GM19395 (cell line): ENCODE measurements around the gene RBBP8NL.
"Not testable (repeated sequence)": the region's sequence is repeated elsewhere in the genome, so short reads cannot be mapped to it uniquely, and the experiment has no call there.

Source experiments
- ATAC-seq: cut with Tn5 transposase; IDR thresholded peaks from one replicate; pipeline ENCODE4 v1.9.1; 2021; ENCODE audit warnings: mild to moderate bottlenecking, moderate library complexity; ENCODE audit not compliant: unreplicated experiment

RBBP8NL gene

GRCh38 chr20:62377615-62378178 lies 49.6 kb downstream of the RBBP8NL start:
- ATAC-seq: no peak

- no peak for ATAC-seq
Observed at GRCh38 chr20:62377064-62377461, 50.3 kb downstream of the RBBP8NL start.

GRCh38 chr20:62376112-62377063 lies 51.0 kb downstream of the RBBP8NL start:
- ATAC-seq: no peak

GRCh38 chr20:62374331-62375152 lies 52.8 kb downstream of the RBBP8NL start:
- no peak for ATAC-seq

GRCh38 chr20:62373631-62374179 lies 53.6 kb downstream of the RBBP8NL start:
- ATAC-seq: not testable (repeated sequence)

GRCh38 chr20:62372042-62372993 lies 55.0 kb downstream of the RBBP8NL start:
- ATAC-seq: no peak

GRCh38 chr20:62371588-62372041 lies 55.7 kb downstream of the RBBP8NL start:
- ATAC-seq: no peak

GRCh38 chr20:62370807-62371587 lies 56.3 kb downstream of the RBBP8NL start:
- no peak for ATAC-seq

- ATAC-seq: no peak
Observed at GRCh38 chr20:62370115-62370806, 57.1 kb downstream of the RBBP8NL start.

- ATAC-seq: no peak
Observed at GRCh38 chr20:62369815-62370114, 57.6 kb downstream of the RBBP8NL start.

- no peak for ATAC-seq
Observed at GRCh38 chr20:62368976-62369814, 58.1 kb downstream of the RBBP8NL start.

- ATAC-seq: no peak
Observed at GRCh38 chr20:62368392-62368975, 58.9 kb downstream of the RBBP8NL start.

GRCh38 chr20:62367633-62368391 lies 59.5 kb downstream of the RBBP8NL start:
- ATAC-seq: no peak

GRCh38 chr20:62367136-62367632 lies 60.2 kb downstream of the RBBP8NL start, which contains the start of gene LAMA5:
LAMA5 (minus strand) TSS chr20:62367312; CDS start chr20:62367245, 67 bp downstream.
- no peak for ATAC-seq

GRCh38 chr20:62366370-62367135 lies 60.8 kb downstream of the RBBP8NL start:
- no peak for ATAC-seq
